ENCODE data around the gene MED13L.

Gene MED13L

DNA sequence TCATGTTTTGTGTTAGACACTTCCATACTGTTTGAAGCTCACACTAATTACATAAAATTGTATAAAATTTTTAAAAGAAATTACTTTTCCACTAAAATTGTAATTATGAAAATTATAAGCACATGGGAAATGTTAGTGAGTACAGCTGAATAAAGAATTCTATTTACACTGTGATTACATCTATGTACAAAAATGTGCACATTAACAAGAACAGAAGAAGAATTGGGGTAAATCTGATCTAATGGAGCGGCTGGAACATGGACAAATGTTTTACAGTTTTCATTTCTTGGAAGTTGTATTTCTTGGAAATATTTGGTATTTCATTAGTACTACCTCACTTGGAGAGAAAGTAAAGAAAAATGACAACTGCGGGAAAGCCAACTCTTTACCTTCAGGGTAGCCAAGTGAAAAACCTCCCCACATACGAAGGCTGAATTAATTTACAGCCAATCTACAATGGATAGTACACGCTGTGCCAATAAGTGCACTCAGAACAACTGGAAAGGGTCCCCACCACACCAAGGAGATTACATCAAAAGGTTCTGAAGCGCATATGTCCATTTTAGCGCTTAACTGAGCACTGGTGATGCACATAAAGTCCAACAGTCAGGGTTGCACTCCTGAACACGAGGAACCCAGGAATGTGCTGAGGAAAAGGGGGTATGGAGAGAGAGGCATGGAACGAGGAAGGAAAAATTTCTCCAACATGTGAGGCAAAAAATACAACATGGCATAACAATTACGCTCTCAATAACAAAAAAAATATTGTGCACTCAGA is 17.5 kb downstream of the MED13L start:
- Histone ChIP-seq H3K4me3 (ENCODE audit: low read length) (no peak overlapping the region), H3K9me3 (replicated peaks; ENCODE audit: low read length) (no peaks in the 10 kb centered on the region), H3K9ac (ENCODE audit: low read depth, low read length) (no peak overlapping the region), H3K4me1 (ENCODE audit: control insufficient read depth, insufficient read depth, low read length) (peaks cover 14% of the 10 kb centered on the region), H3K27me3 (ENCODE audit: control insufficient read depth, insufficient read depth, low read length) (no peaks in the 10 kb centered on the region), H3K36me3 (ENCODE audit: insufficient read depth, low read length) (no peaks in the 10 kb centered on the region), H3K4me2 (ENCODE audit: low read length) (no peak overlapping the region)

DNA sequence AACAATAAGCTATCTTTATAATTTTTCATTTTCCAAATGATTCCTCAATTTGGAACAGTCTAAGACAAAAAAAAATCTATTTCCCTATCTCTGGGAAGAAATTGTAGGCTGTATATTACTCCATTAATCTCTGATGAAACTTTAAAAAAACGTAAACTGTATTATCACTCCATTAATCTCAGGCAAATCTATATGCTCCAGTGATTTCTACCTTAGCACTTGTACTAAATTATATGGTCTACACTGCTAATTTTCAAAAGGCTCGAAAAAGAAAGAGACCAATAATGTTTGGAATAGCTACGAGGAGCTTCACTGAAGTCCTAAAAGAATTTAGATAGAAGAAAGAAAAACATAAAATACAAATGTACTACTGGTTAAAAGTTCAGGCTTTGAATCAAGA is 19.7 kb downstream of the MED13L start:
- Histone ChIP-seq H3K27me3 (ENCODE audit: control insufficient read depth, insufficient read depth, low read length) (no peaks in the 10 kb centered on the region), H3K9me3 (replicated peaks; ENCODE audit: low read length) (no peaks in the 10 kb centered on the region), H3K4me2 (ENCODE audit: low read length) (no peak overlapping the region), H3K9ac (ENCODE audit: low read depth, low read length) (no peak overlapping the region), H3K4me1 (ENCODE audit: control insufficient read depth, insufficient read depth, low read length) (peaks cover 6% of the 10 kb centered on the region), H3K4me3 (ENCODE audit: low read length) (no peak overlapping the region), H3K36me3 (ENCODE audit: insufficient read depth, low read length) (no peaks in the 10 kb centered on the region)

DNA sequence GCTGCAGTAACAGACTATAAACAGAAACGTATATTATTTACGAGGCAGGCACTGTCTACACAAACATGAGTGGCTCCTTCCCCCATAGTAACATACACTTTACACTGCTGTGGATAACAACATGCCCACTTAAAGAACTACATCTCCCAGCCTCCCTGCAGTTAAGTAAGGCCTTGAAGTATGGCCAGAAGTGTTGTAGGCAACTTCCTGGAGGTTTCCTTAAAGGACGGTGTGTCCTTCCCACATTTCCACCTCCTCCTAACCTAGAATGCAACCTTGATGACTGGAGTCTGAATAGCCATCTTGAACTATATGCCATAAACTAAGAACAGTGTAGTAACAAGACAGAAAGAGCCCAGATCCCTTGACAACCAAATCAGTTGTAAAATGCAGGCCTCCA is 20.3 kb downstream of the MED13L start:
- no peaks in the 10 kb centered on the region for H3K36me3 ChIP-seq (ENCODE audit: insufficient read depth, low read length)
- H3K4me1 ChIP-seq (ENCODE audit: control insufficient read depth, insufficient read depth, low read length) = peaks cover 6% of the 10 kb centered on the region
- no peaks in the 10 kb centered on the region for H3K27me3 ChIP-seq (ENCODE audit: control insufficient read depth, insufficient read depth, low read length)
- no peak overlapping the region for H3K9ac ChIP-seq (ENCODE audit: low read depth, low read length)
- no peaks in the 10 kb centered on the region for H3K9me3 ChIP-seq (replicated peaks; ENCODE audit: low read length)
- no peak overlapping the region for H3K4me3 ChIP-seq (ENCODE audit: low read length)
- peak overlapping the region; percentile 32 for H3K4me2 ChIP-seq (ENCODE audit: low read length)

DNA sequence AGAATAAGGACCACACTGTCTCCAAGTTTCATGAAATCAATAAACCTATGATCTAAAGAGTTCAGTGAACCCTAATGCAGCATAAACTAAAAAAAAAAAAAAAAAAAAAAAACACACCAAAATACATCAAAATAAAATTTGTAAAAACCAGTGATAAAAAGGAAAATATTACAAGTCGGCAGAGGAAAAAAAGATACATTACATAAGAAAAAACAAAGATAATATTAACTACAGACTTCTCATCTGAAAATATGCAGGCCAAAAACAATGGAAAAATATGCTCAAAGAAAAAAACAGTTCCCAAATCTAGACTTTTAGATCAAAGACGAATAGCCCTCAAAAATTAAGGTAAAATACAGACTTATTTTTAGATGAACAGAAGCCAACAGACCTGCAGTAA is 27.6 kb downstream of the MED13L start:
- H3K4me3 ChIP-seq (ENCODE audit: low read length) = no peak overlapping the region
- H3K4me2 ChIP-seq (ENCODE audit: low read length) = no peak overlapping the region
- no peaks in the 10 kb centered on the region for H3K36me3 ChIP-seq (ENCODE audit: insufficient read depth, low read length)
- no peaks in the 10 kb centered on the region for H3K4me1 ChIP-seq (ENCODE audit: control insufficient read depth, insufficient read depth, low read length)
- no peaks in the 10 kb centered on the region for H3K27me3 ChIP-seq (ENCODE audit: control insufficient read depth, insufficient read depth, low read length)
- no peaks in the 10 kb centered on the region for H3K9me3 ChIP-seq (replicated peaks; ENCODE audit: low read length)
- no peak overlapping the region for H3K9ac ChIP-seq (ENCODE audit: low read depth, low read length)

DNA sequence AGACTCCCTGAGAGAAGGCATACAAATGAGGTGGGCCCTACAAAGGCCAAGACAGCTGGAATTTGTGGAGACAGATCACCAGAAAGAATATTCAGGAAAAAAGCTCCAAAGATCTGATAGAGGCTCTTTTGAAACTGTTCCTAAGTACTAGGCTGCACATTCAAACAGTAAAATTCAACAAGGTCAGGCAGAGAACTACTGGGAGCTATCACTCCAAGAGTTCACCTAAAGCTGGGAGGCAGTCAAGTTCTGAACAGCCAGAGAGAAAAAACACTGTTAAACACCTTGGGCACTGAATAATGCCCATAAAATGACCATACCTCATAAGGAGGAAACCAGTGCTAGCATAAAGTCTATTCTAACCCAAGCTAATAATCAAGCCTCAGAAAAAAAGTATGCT is 28.6 kb downstream of the MED13L start:
- peaks cover 5% of the 10 kb centered on the region for H3K4me1 ChIP-seq (ENCODE audit: control insufficient read depth, insufficient read depth, low read length)

DNA sequence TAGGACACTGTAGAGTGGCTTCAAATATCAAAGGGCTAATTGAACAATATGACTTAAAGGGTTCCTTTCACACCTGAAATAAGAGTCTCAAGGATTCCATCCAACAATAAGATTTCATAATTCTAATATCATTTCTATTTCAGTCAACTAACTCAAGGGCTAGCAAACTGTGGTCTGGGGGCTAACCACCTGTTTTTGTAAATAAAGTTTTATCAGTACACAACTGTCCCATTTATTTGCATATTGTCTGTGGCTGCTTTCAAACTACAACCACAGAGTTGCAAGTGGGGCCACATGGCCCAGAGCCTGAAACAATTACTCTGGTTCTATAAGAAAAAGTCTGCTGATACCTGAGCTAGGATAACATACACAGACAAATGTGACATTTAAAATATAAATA is 29.1 kb downstream of the MED13L start:
- Histone ChIP-seq H3K4me3 (ENCODE audit: low read length) (no peak overlapping the region), H3K36me3 (ENCODE audit: insufficient read depth, low read length) (no peaks in the 10 kb centered on the region), H3K9me3 (replicated peaks; ENCODE audit: low read length) (no peaks in the 10 kb centered on the region), H3K9ac (ENCODE audit: low read depth, low read length) (no peak overlapping the region), H3K4me1 (ENCODE audit: control insufficient read depth, insufficient read depth, low read length) (peaks cover 9% of the 10 kb centered on the region), H3K27me3 (ENCODE audit: control insufficient read depth, insufficient read depth, low read length) (no peaks in the 10 kb centered on the region), H3K4me2 (ENCODE audit: low read length) (no peak overlapping the region)

More for the DNA sequence above, 28.6 kb downstream of the MED13L start:
- Histone ChIP-seq H3K9me3 (replicated peaks; ENCODE audit: low read length) (no peaks in the 10 kb centered on the region), H3K9ac (ENCODE audit: low read depth, low read length) (no peak overlapping the region), H3K36me3 (ENCODE audit: insufficient read depth, low read length) (no peaks in the 10 kb centered on the region), H3K4me3 (ENCODE audit: low read length) (no peak overlapping the region), H3K4me2 (ENCODE audit: low read length) (no peak overlapping the region), H3K27me3 (ENCODE audit: control insufficient read depth, insufficient read depth, low read length) (no peaks in the 10 kb centered on the region)

DNA sequence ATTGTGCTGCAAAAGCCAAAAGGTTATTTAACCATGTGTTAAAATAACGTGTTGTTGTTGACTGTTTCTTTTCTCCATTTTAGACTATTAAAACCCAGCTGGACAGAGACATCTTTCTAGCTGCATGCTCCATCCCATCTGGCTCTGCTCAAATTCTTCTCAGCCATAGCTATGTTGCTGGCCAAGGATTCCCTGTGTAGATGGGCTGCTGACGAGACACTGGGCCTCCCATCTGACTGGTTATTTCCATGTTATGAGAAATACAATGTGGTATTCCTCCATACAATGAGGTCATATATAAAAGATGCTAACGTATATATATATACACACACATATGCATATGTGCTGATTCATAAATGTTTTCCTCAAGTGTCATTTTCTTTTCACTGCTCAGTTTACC is 30.1 kb downstream of the MED13L start:
- Histone ChIP-seq H3K9me3 (replicated peaks; ENCODE audit: low read length) (no peaks in the 10 kb centered on the region), H3K4me2 (ENCODE audit: low read length) (no peak overlapping the region), H3K4me3 (ENCODE audit: low read length) (no peak overlapping the region), H3K9ac (ENCODE audit: low read depth, low read length) (no peak overlapping the region), H3K27me3 (ENCODE audit: control insufficient read depth, insufficient read depth, low read length) (no peaks in the 10 kb centered on the region), H3K36me3 (ENCODE audit: insufficient read depth, low read length) (no peaks in the 10 kb centered on the region), H3K4me1 (ENCODE audit: control insufficient read depth, insufficient read depth, low read length) (peaks cover 9% of the 10 kb centered on the region)

DNA sequence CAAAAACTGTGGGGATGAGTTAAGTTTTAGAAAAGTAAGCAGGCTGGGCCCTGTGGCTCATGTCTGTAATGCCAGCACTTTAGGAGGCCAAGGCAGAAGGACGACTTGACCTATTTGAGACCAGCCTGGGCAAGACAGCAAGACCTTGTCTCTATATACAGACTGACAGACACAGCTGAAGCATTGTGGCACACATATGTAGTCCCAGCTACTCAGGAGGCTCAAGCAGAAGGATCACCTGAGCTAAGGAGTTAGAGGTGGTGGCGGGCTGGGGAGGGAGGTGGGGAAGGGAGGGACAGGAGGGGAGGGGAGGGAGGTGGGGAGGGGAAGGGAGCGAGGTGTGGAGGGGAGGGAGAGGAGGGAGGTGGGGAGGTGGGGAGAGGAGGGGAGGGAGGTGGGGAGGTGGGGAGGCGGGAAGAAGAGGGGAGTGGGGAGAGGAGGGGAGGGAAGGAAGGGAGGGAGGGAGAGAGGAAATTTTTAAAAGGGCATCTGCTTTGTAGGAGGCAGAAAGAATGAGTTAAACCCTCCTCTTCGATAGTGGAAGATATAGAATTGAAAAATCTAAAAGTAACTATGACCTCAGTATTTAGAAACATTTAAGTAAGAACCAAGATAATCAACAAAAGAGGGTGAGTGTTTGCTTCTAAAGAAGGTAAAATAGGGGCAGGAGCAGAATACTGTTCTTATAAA is 30.9 kb downstream of the MED13L start:
- Histone ChIP-seq H3K4me2 (ENCODE audit: low read length) (no peak overlapping the region), H3K9ac (ENCODE audit: low read depth, low read length) (no peak overlapping the region), H3K27me3 (ENCODE audit: control insufficient read depth, insufficient read depth, low read length) (no peaks in the 10 kb centered on the region), H3K4me1 (ENCODE audit: control insufficient read depth, insufficient read depth, low read length) (peaks cover 9% of the 10 kb centered on the region), H3K36me3 (ENCODE audit: insufficient read depth, low read length) (no peaks in the 10 kb centered on the region), H3K9me3 (replicated peaks; ENCODE audit: low read length) (no peaks in the 10 kb centered on the region), H3K4me3 (ENCODE audit: low read length) (no peak overlapping the region)

DNA sequence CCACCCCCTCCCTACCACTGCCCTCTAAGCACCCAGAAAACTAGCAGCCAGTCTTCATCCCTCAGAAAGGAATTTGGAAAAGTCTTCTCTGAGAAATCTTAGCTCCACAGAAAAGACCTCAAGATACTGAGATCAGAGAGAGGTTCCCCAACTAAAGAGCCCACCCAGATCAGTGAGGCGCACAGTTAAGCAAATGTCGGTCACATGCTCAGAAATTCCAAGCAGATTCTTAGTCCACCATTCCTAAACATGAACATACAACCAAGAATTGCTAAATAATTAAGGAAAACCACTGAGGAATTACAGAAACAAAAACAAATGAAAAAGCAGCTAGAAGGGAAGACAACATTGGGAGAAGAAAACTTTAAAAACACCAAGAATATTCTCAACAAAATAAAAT is 32.3 kb downstream of the MED13L start:
- no peaks in the 10 kb centered on the region for H3K27me3 ChIP-seq (ENCODE audit: control insufficient read depth, insufficient read depth, low read length)
- H3K4me1 ChIP-seq (ENCODE audit: control insufficient read depth, insufficient read depth, low read length) = peaks cover 9% of the 10 kb centered on the region
- no peak overlapping the region for H3K4me3 ChIP-seq (ENCODE audit: low read length)
- H3K9ac ChIP-seq (ENCODE audit: low read depth, low read length) = no peak overlapping the region
- H3K4me2 ChIP-seq (ENCODE audit: low read length) = no peak overlapping the region
- no peaks in the 10 kb centered on the region for H3K36me3 ChIP-seq (ENCODE audit: insufficient read depth, low read length)
- no peaks in the 10 kb centered on the region for H3K9me3 ChIP-seq (replicated peaks; ENCODE audit: low read length)

DNA sequence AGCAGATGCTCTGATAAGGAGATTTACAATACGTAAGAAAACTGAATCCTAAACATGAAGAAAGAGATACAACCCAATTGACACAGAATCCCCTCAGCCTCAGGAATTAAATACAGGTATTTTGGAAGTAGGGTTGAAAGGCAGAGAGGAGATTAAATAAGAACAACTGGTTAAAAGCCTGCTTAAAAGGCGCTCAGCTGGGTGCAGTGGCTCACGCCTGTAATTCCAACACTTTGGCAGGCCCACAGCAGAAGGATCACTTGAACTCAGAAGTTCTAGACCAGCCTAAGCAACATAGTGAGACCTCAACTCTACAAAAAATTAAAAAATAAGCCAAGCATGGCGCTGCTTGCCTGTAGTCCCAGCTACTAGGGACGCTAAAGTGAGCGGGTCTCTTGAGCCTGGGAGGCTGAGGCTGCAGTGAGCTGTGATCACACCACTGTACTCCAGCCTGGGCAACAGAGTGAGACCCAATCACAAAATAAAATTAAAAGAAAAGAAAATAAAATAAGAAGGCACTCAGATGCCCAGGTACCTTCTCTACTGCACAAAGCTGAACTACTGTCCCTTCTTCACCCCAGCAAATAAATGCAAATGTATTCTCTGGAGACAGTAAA is 32.9 kb downstream of the MED13L start:
- Histone ChIP-seq H3K9me3 (replicated peaks; ENCODE audit: low read length) (no peaks in the 10 kb centered on the region), H3K4me3 (ENCODE audit: low read length) (no peak overlapping the region), H3K9ac (ENCODE audit: low read depth, low read length) (no peak overlapping the region), H3K4me2 (ENCODE audit: low read length) (no peak overlapping the region), H3K36me3 (ENCODE audit: insufficient read depth, low read length) (no peaks in the 10 kb centered on the region), H3K27me3 (ENCODE audit: control insufficient read depth, insufficient read depth, low read length) (no peaks in the 10 kb centered on the region), H3K4me1 (ENCODE audit: control insufficient read depth, insufficient read depth, low read length) (peaks cover 9% of the 10 kb centered on the region)

DNA sequence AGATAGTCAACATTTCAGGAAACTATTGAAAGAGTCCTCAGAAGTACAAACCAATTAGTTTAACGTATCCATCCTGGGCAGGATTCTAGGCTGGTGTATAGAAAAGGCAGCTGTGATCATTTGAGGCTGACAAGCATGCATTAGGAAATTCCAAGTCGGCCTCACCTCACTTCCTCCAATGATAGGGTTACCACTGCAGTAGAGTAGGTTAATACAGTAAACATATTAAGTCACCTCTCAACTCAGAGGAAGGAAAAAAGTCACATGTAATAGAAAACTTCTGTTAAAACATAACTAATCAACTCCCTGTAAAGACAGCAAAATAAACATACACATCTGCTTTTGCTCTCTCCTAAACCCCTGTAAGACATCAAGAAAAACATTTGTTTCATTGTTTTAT is 33.5 kb downstream of the MED13L start:
- no peaks in the 10 kb centered on the region for H3K9me3 ChIP-seq (replicated peaks; ENCODE audit: low read length)
- H3K36me3 ChIP-seq (ENCODE audit: insufficient read depth, low read length) = no peaks in the 10 kb centered on the region
- H3K9ac ChIP-seq (ENCODE audit: low read depth, low read length) = no peak overlapping the region
- H3K27me3 ChIP-seq (ENCODE audit: control insufficient read depth, insufficient read depth, low read length) = no peaks in the 10 kb centered on the region
- no peak overlapping the region for H3K4me2 ChIP-seq (ENCODE audit: low read length)
- H3K4me1 ChIP-seq (ENCODE audit: control insufficient read depth, insufficient read depth, low read length) = peaks cover 9% of the 10 kb centered on the region
- no peak overlapping the region for H3K4me3 ChIP-seq (ENCODE audit: low read length)
